ENCODE results near the gene THADA. TPM values are rescaled to one million over a fixed set of nuclear protein-coding genes. Genes with fewer than 3 reads are reported as not detected.

Gene THADA
- total RNA-seq, 4 donors from 2014 or later = 49.9 to 90.2 (median 65.2) TPM

DNA sequence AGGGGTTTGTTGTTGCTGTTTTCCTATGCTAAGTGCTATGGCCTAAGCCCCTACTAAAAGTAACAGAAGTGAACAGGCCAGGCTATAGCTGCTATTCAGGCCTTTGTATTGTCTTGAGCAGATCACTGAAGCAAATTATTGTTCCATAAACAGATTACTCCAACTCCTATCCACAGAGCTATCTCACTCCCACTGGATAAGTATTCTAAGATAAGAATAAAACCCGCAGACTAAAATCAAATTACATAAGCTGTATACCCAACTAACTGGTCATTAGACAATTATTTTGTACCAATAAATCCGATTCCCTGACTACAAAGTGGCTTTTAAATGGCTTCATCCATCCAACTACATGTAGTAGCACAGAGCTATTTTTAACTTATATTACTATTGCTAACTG is 74.3 kb downstream of the THADA start:
- H3K27me3 ChIP-seq = no peaks in the 10 kb centered on the region
- H3K9me3 ChIP-seq = no peaks in the 10 kb centered on the region
- H3K4me1 ChIP-seq = peaks cover 20 to 40% of the 10 kb centered on the region in 2 donors
- no peak for DNase-seq
- 90 to 100% methylated on average over 2 of the region's 2 CpGs for WGBS, 2 donors
- no peaks in the 10 kb centered on the region for H3K36me3 ChIP-seq
- no peak for TF ChIP-seq POLR2A (IDR thresholded peaks at IDR 0.05)
- TF ChIP-seq, protein P1, sequence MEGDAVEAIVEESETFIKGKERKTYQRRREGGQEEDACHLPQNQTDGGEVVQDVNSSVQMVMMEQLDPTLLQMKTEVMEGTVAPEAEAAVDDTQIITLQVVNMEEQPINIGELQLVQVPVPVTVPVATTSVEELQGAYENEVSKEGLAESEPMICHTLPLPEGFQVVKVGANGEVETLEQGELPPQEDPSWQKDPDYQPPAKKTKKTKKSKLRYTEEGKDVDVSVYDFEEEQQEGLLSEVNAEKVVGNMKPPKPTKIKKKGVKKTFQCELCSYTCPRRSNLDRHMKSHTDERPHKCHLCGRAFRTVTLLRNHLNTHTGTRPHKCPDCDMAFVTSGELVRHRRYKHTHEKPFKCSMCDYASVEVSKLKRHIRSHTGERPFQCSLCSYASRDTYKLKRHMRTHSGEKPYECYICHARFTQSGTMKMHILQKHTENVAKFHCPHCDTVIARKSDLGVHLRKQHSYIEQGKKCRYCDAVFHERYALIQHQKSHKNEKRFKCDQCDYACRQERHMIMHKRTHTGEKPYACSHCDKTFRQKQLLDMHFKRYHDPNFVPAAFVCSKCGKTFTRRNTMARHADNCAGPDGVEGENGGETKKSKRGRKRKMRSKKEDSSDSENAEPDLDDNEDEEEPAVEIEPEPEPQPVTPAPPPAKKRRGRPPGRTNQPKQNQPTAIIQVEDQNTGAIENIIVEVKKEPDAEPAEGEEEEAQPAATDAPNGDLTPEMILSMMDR (IDR thresholded peaks at IDR 0.05) = no peak
- no peak overlapping the region for H3K4me3 ChIP-seq (replicated peaks in 1 of 3)
- intact Hi-C loops (cut with DNase I) = no loop called here
- H3K27ac ChIP-seq = peak overlapping the region in 1 of 3 donors; percentile 70

DNA sequence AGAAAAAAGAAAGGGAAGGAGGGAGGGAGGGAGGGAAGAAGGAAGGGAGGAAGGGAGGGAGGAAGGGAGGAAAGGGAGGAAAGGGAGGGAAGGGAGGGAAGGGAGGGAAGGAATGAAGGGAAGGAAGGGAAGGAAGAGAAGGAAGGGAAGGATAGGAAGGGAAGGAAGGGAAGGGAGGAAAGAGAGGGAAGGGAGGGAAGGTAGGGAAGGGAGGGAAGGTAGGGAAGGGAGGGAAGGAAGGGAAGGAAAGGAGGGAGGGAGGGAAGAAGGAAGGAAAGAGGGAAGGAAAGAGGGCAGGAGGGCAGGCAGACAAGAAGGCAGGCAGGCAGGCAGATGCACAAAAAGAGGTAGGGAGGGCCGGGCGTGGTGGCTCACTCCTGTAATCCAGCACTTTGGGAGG is 74.9 kb downstream of the THADA start:
- TF ChIP-seq, protein P1 (IDR thresholded peaks at IDR 0.05) = no peak
- TF ChIP-seq POLR2A (IDR thresholded peaks at IDR 0.05) = no peak
- H3K4me3 ChIP-seq (replicated peaks in 1 of 3) = no peak overlapping the region
- no peaks in the 10 kb centered on the region for H3K27me3 ChIP-seq
- H3K27ac ChIP-seq = peak overlapping the region in 2 of 3 donors; percentile 70 to 75
- no peak for DNase-seq
- no peaks in the 10 kb centered on the region for H3K9me3 ChIP-seq
- WGBS, 2 donors = 98 to 99% methylated on average over 2 of the region's 2 CpGs
- H3K36me3 ChIP-seq = no peaks in the 10 kb centered on the region
- intact Hi-C loops (cut with DNase I) = no loop called here
- H3K4me1 ChIP-seq = peaks cover 20 to 46% of the 10 kb centered on the region in 2 donors

DNA sequence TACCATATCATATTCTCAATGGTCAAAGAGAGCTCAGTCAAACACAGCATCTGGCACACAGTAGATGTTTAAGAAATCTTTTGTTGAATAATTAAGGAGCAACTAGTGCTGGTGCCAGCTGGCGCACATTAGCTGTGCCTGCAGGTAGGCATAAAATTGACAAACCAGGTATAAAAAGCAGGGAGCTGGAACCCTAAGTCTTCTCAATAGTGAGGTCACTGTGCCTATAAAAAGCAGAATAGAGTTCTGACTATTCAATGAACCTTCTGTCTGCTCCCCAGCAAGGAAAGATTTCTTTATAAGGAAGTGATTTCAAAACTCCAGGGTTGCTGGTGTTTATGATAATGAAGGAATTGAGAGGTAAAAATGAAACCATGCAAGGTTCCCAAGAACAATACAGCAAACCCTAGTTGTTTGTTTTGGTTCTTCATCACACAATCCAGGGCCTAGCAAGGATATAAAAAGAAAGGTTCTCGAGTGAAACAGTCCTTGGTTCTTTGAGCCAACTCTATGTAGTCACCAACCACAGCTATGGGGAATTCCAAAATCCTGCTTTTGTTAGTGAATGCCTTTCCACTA is 76.1 kb downstream of the THADA start:
- Histone ChIP-seq H3K36me3 (no peaks in the 10 kb centered on the region), H3K4me1 (peaks cover 26 to 47% of the 10 kb centered on the region in 2 donors), H3K9me3 (no peaks in the 10 kb centered on the region), H3K4me3 (replicated peaks in 1 of 3) (no peak overlapping the region), H3K27me3 (no peaks in the 10 kb centered on the region), H3K27ac (peak overlapping the region; percentile 70 to 86 (median 75))
- TF ChIP-seq, protein P1 (IDR thresholded peaks at IDR 0.05) = no peak
- no peak for TF ChIP-seq POLR2A (IDR thresholded peaks at IDR 0.05)
- WGBS, 2 donors = 42 to 48% methylated on average over 2 of the region's 2 CpGs
- intact Hi-C loops (cut with DNase I) = no loop called here
- DNase-seq = peak; percentile 20 to 57

DNA sequence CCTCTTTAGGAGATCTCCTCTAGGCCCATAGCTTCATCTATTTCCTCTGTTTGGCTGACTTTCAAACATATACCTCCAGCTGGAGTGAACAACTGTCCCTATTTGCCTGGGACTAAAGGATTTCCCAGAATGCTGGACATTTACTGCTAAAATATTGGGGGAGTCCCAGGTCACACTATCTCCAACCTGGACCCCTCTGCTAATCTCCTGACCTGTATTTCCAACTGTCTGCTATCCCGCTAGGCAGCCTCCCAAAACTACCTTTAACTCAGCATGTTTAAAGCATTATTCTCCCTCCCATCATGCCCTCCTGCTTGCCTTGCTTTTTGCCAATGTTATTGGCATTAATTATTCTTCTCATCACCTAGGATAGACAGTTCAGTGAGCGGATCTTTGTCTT is 77.1 kb downstream of the THADA start:
- WGBS, 2 donors = 97 to 100% methylated on average over 2 of the region's 2 CpGs
- H3K27ac ChIP-seq = peak overlapping the region; percentile 70 to 86 (median 75)
- H3K36me3 ChIP-seq = no peaks in the 10 kb centered on the region
- no peak overlapping the region for H3K4me3 ChIP-seq (replicated peaks in 1 of 3)
- H3K4me1 ChIP-seq = peaks cover 26 to 47% of the 10 kb centered on the region in 2 donors
- no peaks in the 10 kb centered on the region for H3K9me3 ChIP-seq
- DNase-seq = no peak
- H3K27me3 ChIP-seq = no peaks in the 10 kb centered on the region
- TF ChIP-seq POLR2A (IDR thresholded peaks at IDR 0.05) = no peak
- TF ChIP-seq, protein P1 (IDR thresholded peaks at IDR 0.05) = no peak
- intact Hi-C loops (cut with DNase I) = no loop called here

DNA sequence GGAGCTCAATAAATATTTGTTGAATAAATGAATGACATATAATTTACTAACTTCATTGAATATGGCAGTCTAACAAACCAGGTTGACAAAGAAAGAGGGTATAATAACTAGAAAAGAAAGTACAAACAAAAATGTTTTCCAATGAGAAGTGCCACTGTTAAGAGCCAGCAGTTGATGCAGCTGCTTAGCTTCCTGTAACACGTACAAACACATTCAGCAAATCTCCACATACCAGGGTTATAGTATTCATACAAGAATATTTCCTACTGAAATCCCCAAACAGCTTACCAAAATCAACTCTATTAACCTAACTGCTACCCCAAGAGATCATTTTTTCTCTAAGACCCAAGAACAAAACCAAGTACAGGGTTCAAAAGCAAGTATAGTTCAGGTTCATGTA is 77.7 kb downstream of the THADA start:
- intact Hi-C loops (cut with DNase I) = no loop called here
- Histone ChIP-seq H3K36me3 (no peaks in the 10 kb centered on the region), H3K27ac (peak overlapping the region; percentile 70 to 86 (median 75)), H3K4me1 (peaks cover 26 to 49% of the 10 kb centered on the region in 2 donors), H3K9me3 (no peaks in the 10 kb centered on the region), H3K27me3 (no peaks in the 10 kb centered on the region), H3K4me3 (replicated peaks in 1 of 3) (no peak overlapping the region)
- TF ChIP-seq POLR2A (IDR thresholded peaks at IDR 0.05) = no peak
- TF ChIP-seq, protein P1 (IDR thresholded peaks at IDR 0.05) = no peak
- 43 to 64% methylated on average over 1 of the region's 1 CpG for WGBS, 2 donors
- DNase-seq = no peak

All from thyroid gland (tissue), 4 donors.